A204.1 (cell line): ENCODE measurements around the gene CD83.

Experiments
- FAIRE-seq: peaks from 2 replicates; lab custom pipeline; 2012; peaks lifted over from hg19 to GRCh38; lab: Jason Lieb, UNC

CD83 gene

GRCh38 chr6:14126191-14126590 lies 8.6 kb downstream of the CD83 start:
- FAIRE-seq = no peak

GRCh38 chr6:14127611-14128010 lies 10.0 kb downstream of the CD83 start:
- FAIRE-seq = no peak

- no peak for FAIRE-seq
Observed at GRCh38 chr6:14128012-14128411, 10.4 kb downstream of the CD83 start.

GRCh38 chr6:14128746-14129145 lies 11.2 kb downstream of the CD83 start:
- FAIRE-seq = no peak

GRCh38 chr6:14129575-14129974 lies 12.0 kb downstream of the CD83 start:
- FAIRE-seq = no peak

- no peak for FAIRE-seq
Observed at GRCh38 chr6:14130435-14131075, 13.0 kb downstream of the CD83 start.

GRCh38 chr6:14131579-14131978 lies 14.0 kb downstream of the CD83 start:
- no peak for FAIRE-seq

- no peak for FAIRE-seq
Observed at GRCh38 chr6:14132244-14132920, 14.8 kb downstream of the CD83 start.

- FAIRE-seq = no peak
Observed at GRCh38 chr6:14132921-14133275, 15.3 kb downstream of the CD83 start.

GRCh38 chr6:14134211-14134910 lies 16.8 kb downstream of the CD83 start:
- no peak for FAIRE-seq

GRCh38 chr6:14135893-14136539 lies 18.4 kb downstream of the CD83 start:
- no peak for FAIRE-seq

- no peak for FAIRE-seq
Observed at GRCh38 chr6:14138701-14139215, 21.2 kb downstream of the CD83 start.

- no peak for FAIRE-seq
Observed at GRCh38 chr6:14141351-14142062, 23.9 kb downstream of the CD83 start.

- no peak for FAIRE-seq
Observed at GRCh38 chr6:14142063-14142450, 24.5 kb downstream of the CD83 start.

GRCh38 chr6:14142511-14143223 lies 25.1 kb downstream of the CD83 start:
- no peak for FAIRE-seq

- FAIRE-seq = no peak
Observed at GRCh38 chr6:14143305-14143704, 25.7 kb downstream of the CD83 start.

- no peak for FAIRE-seq
Observed at GRCh38 chr6:14144678-14145113, 27.1 kb downstream of the CD83 start.

- no peak for FAIRE-seq
Observed at GRCh38 chr6:14146506-14147096, 29.0 kb downstream of the CD83 start.

GRCh38 chr6:14147891-14148290 lies 30.3 kb downstream of the CD83 start:
- FAIRE-seq = no peak

GRCh38 chr6:14148471-14148870 lies 30.9 kb downstream of the CD83 start:
- no peak for FAIRE-seq
